ENCODE measurements around the gene LSP1.

Gene LSP1

GRCh38 chr11:1920128-1920908, 67.4 kb downstream of the LSP1 start:
- no peak for DNase-seq

DNA sequence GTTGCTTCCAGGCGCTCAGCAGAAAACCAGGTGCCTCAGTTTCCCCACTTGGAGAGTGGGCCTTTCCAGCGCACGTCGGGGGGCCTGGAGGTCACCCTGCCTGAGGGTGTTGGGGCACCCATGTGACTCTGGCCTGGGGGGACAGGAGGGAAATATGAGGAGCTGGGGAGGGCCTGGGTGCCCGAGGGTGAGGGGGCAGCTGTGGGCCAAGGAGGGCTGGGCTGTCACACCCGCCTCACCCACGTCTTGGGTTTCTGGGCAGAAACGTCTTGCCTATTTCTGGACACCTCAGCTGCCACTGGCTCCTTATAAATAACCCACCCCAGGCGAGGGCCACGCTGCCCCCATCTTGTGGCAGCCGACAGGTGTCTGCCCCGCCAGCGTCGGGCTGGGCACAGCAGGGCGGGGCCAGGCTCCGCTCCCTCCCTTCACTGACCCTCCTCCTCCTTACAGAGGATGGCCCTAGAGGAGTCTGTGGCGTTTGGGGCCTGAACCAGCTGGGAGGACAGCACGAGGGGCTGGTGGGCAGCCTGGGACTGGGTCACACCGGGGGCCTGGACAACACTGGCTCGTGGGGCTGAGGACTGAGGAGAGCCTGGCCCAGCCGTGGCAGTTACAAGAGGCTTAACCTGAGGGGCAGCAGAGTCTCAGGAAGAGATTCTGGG, 68.2 kb downstream of the LSP1 start:
- DNase-seq = no peak

GRCh38 chr11:1921574-1922141, 68.8 kb downstream of the LSP1 start:
- no peak for DNase-seq

- no peak for DNase-seq
Measured at GRCh38 chr11:1922481-1923081, 69.7 kb downstream of the LSP1 start.

DNA sequence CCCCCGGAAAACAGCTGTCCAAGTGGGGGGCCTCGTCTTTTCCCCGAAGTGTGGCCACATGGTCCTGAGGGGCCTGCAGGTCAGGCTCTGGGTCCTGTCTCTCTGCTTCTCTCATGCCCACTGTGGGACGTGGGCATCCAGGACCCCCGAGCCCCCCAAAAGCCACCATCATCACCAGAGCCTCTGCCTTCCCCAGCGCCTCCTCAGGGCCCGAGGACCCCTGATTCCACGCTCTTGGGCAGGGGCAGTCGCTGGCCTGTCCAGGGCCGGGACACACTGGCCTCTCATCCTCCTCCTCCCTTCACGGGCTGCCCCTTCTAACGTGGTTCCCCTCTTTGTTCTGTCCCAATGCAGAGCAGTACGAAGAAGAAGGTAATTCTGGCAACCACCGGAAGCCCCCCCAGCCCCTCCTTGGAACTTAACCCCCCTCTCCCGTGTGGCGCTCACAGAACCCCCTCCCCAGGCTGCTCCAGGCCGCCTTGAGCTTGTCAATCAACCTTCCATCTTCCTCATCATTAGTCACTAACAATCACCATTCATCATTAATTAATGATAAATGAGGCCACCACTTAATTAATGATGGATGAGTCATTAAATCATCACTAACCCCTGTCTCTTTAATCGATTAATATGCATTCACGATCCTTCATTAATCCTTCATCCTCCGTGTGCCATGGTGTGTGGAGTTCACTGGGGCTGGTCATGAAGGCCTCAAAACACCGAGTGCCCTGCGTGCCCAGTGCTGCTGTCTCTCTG, 70.5 kb downstream of the LSP1 start:
- no peak for DNase-seq

GRCh38 chr11:1924181-1924580, 71.3 kb downstream of the LSP1 start:
- DNase-seq = no peak

DNA sequence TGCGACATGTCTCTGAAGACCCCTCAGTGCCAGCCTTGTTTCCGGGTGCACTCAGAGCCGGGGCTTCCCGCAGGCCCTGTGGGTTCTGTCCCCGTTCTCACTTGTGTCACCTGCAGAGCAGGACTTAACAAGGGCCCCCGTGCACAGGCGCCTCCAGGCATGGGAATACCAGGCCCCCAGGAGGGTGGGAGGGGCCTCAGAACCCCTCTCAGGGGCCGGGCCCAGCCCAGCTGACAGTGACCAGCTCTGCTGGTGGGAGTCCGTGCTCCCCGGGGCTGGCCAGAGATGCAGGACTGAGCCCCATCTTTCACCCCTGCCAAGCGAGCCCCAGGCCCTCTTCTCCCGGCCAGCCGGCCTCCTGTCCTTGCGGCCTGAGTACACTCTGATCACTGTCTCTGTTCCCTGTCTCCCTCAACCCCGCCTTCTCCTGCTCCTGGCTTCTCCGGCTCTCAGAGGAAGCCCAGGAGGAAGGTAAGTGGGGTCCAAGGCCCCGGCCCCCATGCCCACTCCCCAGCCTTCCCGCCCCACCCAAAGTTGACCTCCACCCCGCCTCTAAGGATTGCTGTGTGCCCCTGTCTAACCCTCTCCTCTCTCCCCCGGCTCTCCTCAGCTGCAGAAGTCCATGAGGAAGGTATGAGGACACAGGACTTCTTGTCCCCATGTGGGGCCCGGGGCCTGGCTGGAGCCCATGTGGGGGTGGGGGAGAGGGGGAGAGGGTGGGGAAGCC, 71.9 kb downstream of the LSP1 start:
- no peak for DNase-seq

DNA sequence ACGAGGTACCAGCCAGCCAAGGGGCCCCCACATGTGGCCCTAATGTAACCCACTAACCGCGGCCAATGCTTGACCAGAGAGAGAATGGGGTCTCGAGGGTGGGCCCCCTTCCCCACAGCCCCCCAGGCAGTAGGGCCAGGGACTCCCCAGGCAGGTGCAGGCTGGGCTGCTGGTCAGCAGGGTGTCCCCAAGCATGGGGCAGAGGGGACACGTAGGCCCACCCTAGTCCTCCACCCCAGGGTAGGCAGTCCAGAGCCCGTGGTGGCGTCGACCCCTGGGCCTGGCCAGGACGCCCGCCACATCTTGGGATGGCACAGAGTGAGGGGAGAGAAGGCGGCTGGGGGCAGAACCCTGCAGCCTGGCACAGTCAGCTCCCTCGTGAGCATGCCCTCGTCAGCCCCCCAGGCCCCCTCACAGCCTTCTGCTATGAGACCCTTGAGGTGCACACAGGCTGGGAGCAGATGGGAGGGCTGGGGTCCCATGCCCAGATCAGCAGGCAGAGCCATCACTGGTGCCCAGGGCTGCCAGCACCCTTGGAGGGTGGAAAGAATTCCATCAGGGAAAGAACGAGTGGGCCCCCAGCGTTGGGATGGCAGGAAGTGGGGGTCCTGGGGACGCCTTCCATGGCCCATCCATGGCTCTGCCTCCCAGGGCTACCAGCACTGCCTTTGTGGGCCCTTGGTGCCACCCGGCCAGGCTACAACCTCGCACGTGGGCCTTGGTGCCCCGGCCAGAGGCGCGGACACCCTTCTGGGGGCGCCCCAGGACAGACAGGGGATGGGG, 72.7 kb downstream of the LSP1 start:
- DNase-seq = no peak

DNA sequence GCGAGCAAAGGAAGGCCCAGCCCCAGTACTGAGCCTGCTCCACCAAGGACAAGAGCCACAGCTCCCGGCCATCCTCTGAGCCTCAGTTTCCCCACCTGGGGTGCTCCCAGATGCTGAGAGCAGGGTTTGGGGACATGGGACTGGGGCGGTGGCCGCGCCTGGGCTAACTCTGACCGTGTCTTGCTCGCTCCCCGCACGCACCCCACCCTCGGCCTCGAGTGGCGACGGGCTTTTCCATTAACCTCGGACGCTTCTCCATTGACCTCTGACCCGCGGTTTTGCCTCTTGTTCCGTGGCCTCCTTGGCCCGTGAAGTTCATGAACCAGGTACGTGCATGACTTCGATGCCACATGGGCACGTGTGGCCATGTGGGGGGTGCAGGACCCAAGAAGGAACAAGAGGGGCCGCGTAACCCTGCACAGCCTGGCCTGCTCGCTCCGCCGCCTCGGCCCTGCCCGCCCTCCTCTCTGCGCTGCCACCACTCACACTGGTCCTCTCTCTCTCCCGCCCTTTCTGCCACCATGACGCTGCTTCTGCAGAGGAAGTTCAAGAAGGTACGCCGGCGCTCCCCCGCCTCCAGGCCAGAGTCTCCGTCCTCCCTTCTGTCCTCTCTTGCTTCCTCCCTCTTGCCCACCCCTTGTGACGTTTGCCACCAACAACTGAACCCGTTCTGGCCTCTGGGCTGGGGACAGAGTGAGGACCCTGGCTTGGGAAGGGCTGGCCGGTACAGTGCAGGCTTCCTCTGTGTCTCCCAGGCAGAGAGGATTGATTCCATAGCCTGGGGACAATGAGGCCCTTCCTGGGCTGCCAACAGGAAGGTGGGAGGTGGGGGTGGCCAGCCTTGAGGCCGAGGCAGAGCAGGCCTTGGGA, 73.5 kb downstream of the LSP1 start:
- no peak for DNase-seq

GRCh38 chr11:1927026-1927847, 74.4 kb downstream of the LSP1 start:
- DNase-seq = no peak

GRCh38 chr11:1927848-1928469, 75.1 kb downstream of the LSP1 start:
- DNase-seq = no peak

GRCh38 chr11:1928470-1928890, 75.6 kb downstream of the LSP1 start:
- DNase-seq = no peak

- no peak for DNase-seq
Measured at GRCh38 chr11:1928891-1929541, 76.1 kb downstream of the LSP1 start.

GRCh38 chr11:1929621-1930461, 77.0 kb downstream of the LSP1 start:
- DNase-seq = no peak

GRCh38 chr11:1930462-1930830, 77.6 kb downstream of the LSP1 start:
- no peak for DNase-seq

DNA sequence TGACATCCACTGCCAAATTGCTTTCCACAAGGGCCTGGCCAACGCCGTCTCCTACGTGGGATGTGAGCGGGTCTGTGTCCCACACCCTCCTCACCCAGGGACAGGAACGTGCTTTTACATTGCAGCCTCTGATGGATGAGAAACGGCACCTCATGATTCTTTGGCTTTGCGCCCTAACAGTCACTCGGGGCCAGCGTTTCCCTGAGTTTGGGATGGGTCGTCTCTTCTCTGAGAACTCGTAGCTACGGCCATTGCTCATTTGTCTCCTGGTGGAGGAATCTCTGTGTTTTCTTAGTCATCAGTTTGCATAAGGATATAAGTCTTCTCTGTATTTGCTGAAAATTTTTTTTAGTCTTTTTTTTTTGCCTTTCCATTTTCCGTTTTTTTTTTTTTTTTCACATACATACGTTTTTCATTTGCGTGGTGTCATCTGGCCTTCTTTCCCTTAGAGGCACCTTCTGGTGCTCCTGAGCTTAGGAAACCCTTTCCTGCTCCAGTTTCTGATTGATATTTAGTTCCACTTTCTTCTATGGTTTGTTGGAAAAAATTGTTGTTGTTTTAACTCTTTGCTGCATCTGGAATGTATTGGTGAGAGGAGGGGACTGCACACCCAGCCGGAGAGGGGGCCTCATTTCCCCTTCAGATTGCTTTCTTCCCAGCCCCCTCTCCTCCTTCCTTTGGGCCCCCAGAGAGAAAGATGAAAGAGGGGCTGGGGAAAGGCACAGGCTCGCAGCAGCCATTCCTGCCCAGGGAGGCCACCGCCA, 78.6 kb downstream of the LSP1 start:
- DNase-seq = no peak

DNA sequence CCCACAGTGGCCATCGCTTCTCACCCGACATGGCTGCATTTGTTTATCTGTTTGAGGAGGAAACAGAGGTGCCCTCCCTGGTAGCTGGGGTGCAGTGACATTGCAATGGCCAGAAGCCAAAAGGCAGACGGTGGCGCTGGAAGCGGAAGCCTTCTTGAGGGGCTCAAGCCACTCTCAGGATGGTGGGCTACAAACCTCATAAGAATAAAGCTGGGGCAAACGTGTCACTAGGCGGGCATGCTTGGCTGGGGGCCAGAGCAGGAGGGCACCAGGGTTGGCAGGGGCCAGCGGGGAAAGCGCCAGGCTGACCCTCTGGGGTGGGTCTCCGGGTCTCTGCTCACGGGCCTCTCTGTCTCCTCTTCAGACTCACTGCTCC, 79.2 kb downstream of the LSP1 start:
- no peak for DNase-seq
